Tibial nerve (tissue), 4 donors: Measurements from ENCODE around the gene RHD. TPM values are rescaled to one million over a fixed set of nuclear protein-coding genes. Genes with fewer than 3 reads are reported as not detected.
"Not testable (repeated sequence)": the region's sequence is repeated elsewhere in the genome, so short reads cannot be mapped to it uniquely, and the experiment has no call there.

Experiments
- DNase-seq, 2 donors: peaks; one replicate each; pipeline ENCODE4 v3.0.0-alpha.2; 2019; ENCODE audit warnings: low spot score in 2 of 2
- H3K27ac ChIP-seq, 4 donors: fragments of 200-600 bp; sonication (generic) in 3 of 4; one replicate each; pipeline ENCODE4 v1.5.1; 2017 to 2019; ENCODE audit warnings: mild to moderate bottlenecking in 1 of 4
- H3K27me3 ChIP-seq, 2 donors: fragments of 200-600 bp; sonication (generic) in 1 of 2; one replicate each; pipeline versions ENCODE4 v1.5.1 to v1.6.0; 2017 to 2019
- H3K36me3 ChIP-seq, 3 donors: fragments of 200-600 bp; sonication (generic); one replicate each; pipeline ENCODE4 v1.5.1; 2018 to 2019
- H3K4me1 ChIP-seq, 4 donors: fragments of 200-600 bp; sonication (generic) in 3 of 4; one replicate each; pipeline ENCODE4 v1.5.1; 2017 to 2019
- H3K4me3 ChIP-seq, 4 donors: fragments of 200-600 bp; sonication (generic) in 3 of 4; one replicate each; pipeline ENCODE4 v1.5.1; 2017 to 2019; ENCODE audit warnings: mild to moderate bottlenecking in 1 of 4, moderate library complexity in 1 of 4
- H3K9me3 ChIP-seq, 4 donors: fragments of 200-600 bp; sonication (generic) in 3 of 4; one replicate each; pipeline ENCODE4 v1.5.1; 2017 to 2019
- EP300 ChIP-seq, 2 donors: sonication (generic); formaldehyde crosslinking; IDR thresholded peaks; one replicate each; pipeline ENCODE4 v1.6.1; 2017; ENCODE audit warnings: antibody characterized with exemption in 2 of 2, mild to moderate bottlenecking in 1 of 2
- POLR2A ChIP-seq, 2 donors: fragments of 450-650 bp; IDR thresholded peaks; one replicate each; pipeline ENCODE4 v1.6.1; 2017; ENCODE audit warnings: antibody characterized with exemption in 2 of 2, mild to moderate bottlenecking in 2 of 2, moderate library complexity in 2 of 2
- WGBS, 2 donors: methylation state at CpG; one replicate each; pipeline ENCODE4 v1.1.5; 2018; 5-methylcytosine and 5-hydroxymethylcytosine counted together
- total RNA-seq, 4 donors: library from RNA; depleted of rRNA; stranded (reverse); fragments of >200 nt; gene quantifications; one replicate each; pipeline ENCODE4 v1.1.0, GENCODE V29; 2016
- TF ChIP-seq, protein P1 (sequence below), 5 experiments: fragments of 200-600 bp in 3 of 5; fragments of 450-650 bp in 2 of 5; sonication (generic) in 3 of 5; IDR thresholded peaks; one replicate each; pipeline ENCODE4 v1.5.1; 2016 to 2019; ENCODE audit warnings: antibody characterized with exemption in 5 of 5, mild to moderate bottlenecking in 3 of 5, moderate library complexity in 2 of 5

RHD gene
- total RNA-seq, 4 donors from 2014 or later, result not detected

DNA sequence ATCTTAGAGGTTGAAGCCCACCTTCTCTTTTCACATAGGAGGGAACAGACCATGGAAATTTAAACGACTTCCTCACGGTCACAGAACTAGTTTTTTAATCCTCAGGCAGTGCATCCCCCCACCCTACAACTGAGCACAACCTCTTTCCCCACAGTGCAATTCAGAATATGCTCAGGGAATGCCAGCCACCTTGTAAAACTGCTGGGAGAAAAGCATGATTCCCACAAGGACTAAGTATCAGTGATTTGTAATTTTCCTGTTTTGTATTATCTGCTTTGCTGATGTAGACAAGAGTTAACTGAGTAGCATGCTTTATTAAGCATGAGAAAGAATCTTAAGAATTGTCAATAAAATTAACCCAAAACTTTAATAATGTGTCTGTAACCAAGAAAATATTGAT is 89.6 kb downstream of the RHD start:
- WGBS, 2 donors, result 63 to 72% methylated on average over 2 of the region's 2 CpGs
- no peak for TF ChIP-seq EP300 (IDR thresholded peaks at IDR 0.05)
- TF ChIP-seq, protein P1, sequence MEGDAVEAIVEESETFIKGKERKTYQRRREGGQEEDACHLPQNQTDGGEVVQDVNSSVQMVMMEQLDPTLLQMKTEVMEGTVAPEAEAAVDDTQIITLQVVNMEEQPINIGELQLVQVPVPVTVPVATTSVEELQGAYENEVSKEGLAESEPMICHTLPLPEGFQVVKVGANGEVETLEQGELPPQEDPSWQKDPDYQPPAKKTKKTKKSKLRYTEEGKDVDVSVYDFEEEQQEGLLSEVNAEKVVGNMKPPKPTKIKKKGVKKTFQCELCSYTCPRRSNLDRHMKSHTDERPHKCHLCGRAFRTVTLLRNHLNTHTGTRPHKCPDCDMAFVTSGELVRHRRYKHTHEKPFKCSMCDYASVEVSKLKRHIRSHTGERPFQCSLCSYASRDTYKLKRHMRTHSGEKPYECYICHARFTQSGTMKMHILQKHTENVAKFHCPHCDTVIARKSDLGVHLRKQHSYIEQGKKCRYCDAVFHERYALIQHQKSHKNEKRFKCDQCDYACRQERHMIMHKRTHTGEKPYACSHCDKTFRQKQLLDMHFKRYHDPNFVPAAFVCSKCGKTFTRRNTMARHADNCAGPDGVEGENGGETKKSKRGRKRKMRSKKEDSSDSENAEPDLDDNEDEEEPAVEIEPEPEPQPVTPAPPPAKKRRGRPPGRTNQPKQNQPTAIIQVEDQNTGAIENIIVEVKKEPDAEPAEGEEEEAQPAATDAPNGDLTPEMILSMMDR (IDR thresholded peaks at IDR 0.05), result no peak
- Histone ChIP-seq H3K9me3 (no peaks in the 10 kb centered on the region), H3K27me3 (no peaks in the 10 kb centered on the region), H3K36me3 (peaks cover 0 to 43% (median 3%) of the 10 kb centered on the region in 3 donors), H3K4me3 (no peak overlapping the region), H3K27ac (no peak overlapping the region), H3K4me1 (no peaks in the 10 kb centered on the region)
- DNase-seq, result no peak

GRCh38 chr1:25362634-25363559 is 90.6 kb downstream of the RHD start:
- WGBS, 2 donors, result no CpG with 5 or more reads among the region's 17 CpGs
- not testable (repeated sequence) for H3K4me3 ChIP-seq

DNA sequence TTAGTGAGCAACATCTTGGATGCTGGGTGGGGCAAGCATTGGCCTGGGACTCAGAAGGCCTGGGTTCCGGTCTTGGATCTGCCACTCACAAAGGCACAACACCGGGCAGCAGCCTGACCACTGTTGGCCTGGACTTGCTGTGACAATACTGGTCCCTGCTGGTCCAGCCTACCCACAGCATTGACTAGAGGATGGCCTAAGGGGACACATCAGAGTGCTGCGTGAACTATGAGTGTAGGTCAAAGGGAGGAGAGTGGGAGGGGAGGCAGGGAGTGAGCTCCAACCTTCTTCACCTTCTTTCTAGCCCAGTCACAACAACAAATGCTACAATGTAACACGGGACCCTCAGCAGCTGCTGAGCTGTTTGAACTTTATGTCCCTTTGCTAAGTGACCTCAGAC is 96.9 kb downstream of the RHD start:
- no peaks in the 10 kb centered on the region for H3K36me3 ChIP-seq
- no peaks in the 10 kb centered on the region for H3K27me3 ChIP-seq
- DNase-seq, result no peak
- H3K4me1 ChIP-seq, result no peaks in the 10 kb centered on the region
- no peak overlapping the region for H3K4me3 ChIP-seq
- H3K27ac ChIP-seq, result no peak overlapping the region
- TF ChIP-seq POLR2A (IDR thresholded peaks at IDR 0.05) (no peak), EP300 (IDR thresholded peaks at IDR 0.05) (no peak)
- TF ChIP-seq, protein P1 (IDR thresholded peaks at IDR 0.05), result no peak
- 66 to 77% methylated on average over 4 of the region's 4 CpGs for WGBS, 2 donors
- no peaks in the 10 kb centered on the region for H3K9me3 ChIP-seq

More at GRCh38 chr1:25362634-25363559, 90.6 kb downstream of the RHD start:
- H3K9me3 ChIP-seq, DNase-seq, H3K27me3 ChIP-seq, H3K4me1 ChIP-seq, H3K27ac ChIP-seq: not testable (repeated sequence)
- peaks cover 0 to 33% (median 3%) of the 10 kb centered on the region in 3 donors for H3K36me3 ChIP-seq

- not testable (repeated sequence) for H3K36me3 ChIP-seq, DNase-seq, H3K27ac ChIP-seq, H3K27me3 ChIP-seq, H3K9me3 ChIP-seq, H3K4me3 ChIP-seq, H3K4me1 ChIP-seq
- WGBS, 2 donors, result 88 to 95% methylated on average over 12 of the region's 12 CpGs
Measured at GRCh38 chr1:25369691-25370271, 97.5 kb downstream of the RHD start.

- H3K36me3 ChIP-seq, H3K4me1 ChIP-seq, H3K27ac ChIP-seq, DNase-seq, H3K4me3 ChIP-seq, H3K27me3 ChIP-seq, H3K9me3 ChIP-seq: not testable (repeated sequence)
- 60 to 65% methylated on average over 7 of the region's 7 CpGs for WGBS, 2 donors
Measured at GRCh38 chr1:25371757-25372156, 99.4 kb downstream of the RHD start.

DNA sequence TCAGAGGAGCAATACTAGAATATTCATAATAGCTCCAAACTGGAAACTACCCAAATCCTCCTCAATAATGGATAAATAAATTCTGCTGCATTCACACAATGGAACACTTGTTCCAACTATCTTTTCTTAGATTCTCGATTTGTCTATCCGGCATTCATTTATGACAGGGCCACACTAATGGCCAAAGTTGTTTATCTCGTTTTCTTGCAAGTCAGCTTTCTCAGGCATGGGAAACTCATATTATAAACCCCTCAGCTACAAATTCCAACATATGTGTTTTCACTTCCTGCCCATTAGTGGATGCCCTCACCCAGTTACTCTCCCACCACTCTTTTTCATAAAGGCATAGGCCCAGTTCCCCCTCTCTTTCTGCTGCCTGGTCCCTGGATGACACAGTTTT is 106.1 kb downstream of the RHD start:
- H3K27me3 ChIP-seq, DNase-seq, H3K27ac ChIP-seq, H3K4me3 ChIP-seq, H3K9me3 ChIP-seq, H3K4me1 ChIP-seq, H3K36me3 ChIP-seq: not testable (repeated sequence)
- WGBS, 2 donors, result 45 to 53% methylated on average over 3 of the region's 3 CpGs

Other genes with a start within 250 kb of the RHD start
- gene SYF2, start 40.0 kb upstream of the RHD start, total RNA-seq, result 10 to 100 TPM; 32.7 to 52.2 (median 43.7) TPM
- 100 to 1,000 TPM; 169 to 191 (median 178) TPM for gene RSRP1, start 25.1 kb upstream of the RHD start, total RNA-seq
- gene TMEM50A, start 65.8 kb downstream of the RHD start, total RNA-seq, result 100 to 1,000 TPM in 1 of 4 donors, 10 to 100 TPM in 3; 62.1 to 109 (median 81.5) TPM
- under 1 TPM in 1 of 4 donors, not detected in 3; 0.22 TPM for gene RHCE, start 148.3 kb downstream of the RHD start, total RNA-seq
- gene MACO1, start 158.4 kb downstream of the RHD start, total RNA-seq, result 10 to 100 TPM in 3 of 4 donors, 1 to 10 TPM in 1; 8.8 to 16.2 (median 13.7) TPM